ENCODE results near the gene DNMT1. TPM values are rescaled to one million over a fixed set of nuclear protein-coding genes. Genes with fewer than 3 reads are reported as not detected.
A peak's percentile ranks its signal among the peaks of the same experiment; 100 is the strongest.

The DNMT1 gene
- total RNA-seq, 2 donors from 2014 or later = 57.5 to 61.2 TPM

GRCh38 chr19:10089801-10090375 lies 104.9 kb downstream of the DNMT1 start:
- no peaks in the 10 kb centered on the region for H3K9me3 ChIP-seq

GRCh38 chr19:10088949-10089554 lies 105.7 kb downstream of the DNMT1 start:
- peaks cover 0 to 6% of the 10 kb centered on the region in 2 donors for H3K4me1 ChIP-seq (ENCODE audit: control insufficient read depth in 1 of 2, low read depth in 2 of 2)

More at GRCh38 chr19:10089801-10090375, 104.9 kb downstream of the DNMT1 start:
- ATAC-seq (ENCODE audit: insufficient number of reproducible peaks, low FRiP score, low read depth) = no peak
- H3K4me3 ChIP-seq = no peak overlapping the region
- no peak overlapping the region for H3K27ac ChIP-seq
- no peaks in the 10 kb centered on the region for H3K36me3 ChIP-seq
- no peaks in the 10 kb centered on the region for H3K27me3 ChIP-seq (replicated peaks; ENCODE audit: insufficient read depth)
- DNase-seq (ENCODE audit: low spot score) = no peak
- H3K4me1 ChIP-seq (ENCODE audit: control insufficient read depth in 1 of 2, low read depth in 2 of 2) = peaks cover 0 to 6% of the 10 kb centered on the region in 2 donors
- no peak for TF ChIP-seq CTCF (IDR thresholded peaks at IDR 0.05)

DNA sequence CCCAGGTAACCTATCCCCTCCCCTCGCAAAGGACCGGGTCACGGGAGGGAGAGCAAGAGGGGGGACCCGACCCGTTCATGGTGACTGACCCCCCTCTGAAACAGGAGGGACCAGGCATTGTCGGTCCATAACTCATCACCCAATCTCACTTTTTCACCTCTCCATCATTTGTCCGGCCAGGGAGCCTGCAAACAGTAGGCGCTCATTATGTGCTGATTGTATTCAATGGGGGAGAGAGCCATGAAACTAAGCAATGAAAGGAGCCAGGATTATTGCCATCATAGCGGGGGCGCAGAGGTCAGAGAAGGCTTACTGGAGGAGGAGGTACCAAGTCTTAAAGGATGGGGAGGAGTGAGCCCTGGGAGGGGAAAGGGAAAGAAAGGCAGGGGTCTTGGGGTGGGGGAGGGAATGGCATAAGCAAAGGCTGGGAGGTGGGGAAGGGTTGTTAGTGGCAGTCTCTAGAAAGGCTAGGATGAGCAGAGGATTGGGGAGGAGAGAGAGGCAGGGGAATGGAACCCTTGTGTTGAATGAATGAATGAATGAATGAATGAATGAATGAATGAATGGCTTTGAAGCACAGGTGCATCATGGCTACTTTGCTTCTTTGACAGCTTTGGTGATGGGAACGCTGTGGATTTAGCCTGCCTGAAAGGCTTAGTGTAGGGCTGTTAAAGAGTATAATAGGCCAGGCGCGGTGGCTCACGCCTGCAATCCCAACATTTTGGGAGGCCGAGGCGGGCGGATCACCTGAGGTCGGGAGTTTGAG lies 107.3 kb downstream of the DNMT1 start:
- ATAC-seq (ENCODE audit: insufficient number of reproducible peaks, low FRiP score, low read depth) (no peak), DNase-seq (ENCODE audit: low spot score) (no peak)
- H3K9me3 ChIP-seq = no peaks in the 10 kb centered on the region
- peak overlapping the region; percentile 87 for H3K4me3 ChIP-seq
- H3K4me1 ChIP-seq (ENCODE audit: control insufficient read depth in 1 of 2, low read depth in 2 of 2) = peaks cover 0 to 6% of the 10 kb centered on the region in 2 donors
- H3K27me3 ChIP-seq (replicated peaks; ENCODE audit: insufficient read depth) = no peaks in the 10 kb centered on the region
- H3K27ac ChIP-seq = peak overlapping the region; percentile 75 to 82
- H3K36me3 ChIP-seq = no peaks in the 10 kb centered on the region
- no peak for TF ChIP-seq CTCF (IDR thresholded peaks at IDR 0.05)

More at GRCh38 chr19:10088949-10089554, 105.7 kb downstream of the DNMT1 start:
- Histone ChIP-seq H3K4me3 (no peak overlapping the region), H3K27me3 (replicated peaks; ENCODE audit: insufficient read depth) (no peaks in the 10 kb centered on the region), H3K27ac (no peak overlapping the region), H3K9me3 (no peaks in the 10 kb centered on the region), H3K36me3 (no peaks in the 10 kb centered on the region)
- DNase-seq (ENCODE audit: low spot score) (no peak), ATAC-seq (ENCODE audit: insufficient number of reproducible peaks, low FRiP score, low read depth) (no peak)
- TF ChIP-seq CTCF (IDR thresholded peaks at IDR 0.05) = no peak

- Histone ChIP-seq H3K4me3 (peak overlapping the region; percentile 87), H3K4me1 (ENCODE audit: control insufficient read depth in 1 of 2, low read depth in 2 of 2) (peaks cover 0 to 6% of the 10 kb centered on the region in 2 donors), H3K27me3 (replicated peaks; ENCODE audit: insufficient read depth) (no peaks in the 10 kb centered on the region), H3K36me3 (no peaks in the 10 kb centered on the region), H3K27ac (peak overlapping the region; percentile 75 to 82), H3K9me3 (no peaks in the 10 kb centered on the region)
- no peak for TF ChIP-seq CTCF (IDR thresholded peaks at IDR 0.05)
- ATAC-seq (ENCODE audit: insufficient number of reproducible peaks, low FRiP score, low read depth) (no peak), DNase-seq (ENCODE audit: low spot score) (no peak)
Observed at GRCh38 chr19:10086591-10087192, 108.1 kb downstream of the DNMT1 start.

Data from thoracic aorta (tissue), 2 donors.